Stimulated activated memory B cell treated with anti-CD40 and anti-IgM and Interleukin-4, amounts not matched to agents 10 μg/mL and 1 μg/mL and 100 μg/mL, for 72 hours (primary cell): ENCODE measurements around the gene WDR86.

ENCODE experiments used
- ATAC-seq: fragments of 150-1000 bp; cut with Tn5 transposase; 2 replicates; pipeline ENCODE4 v1.10.0; 2021
- H3K27ac Mint-ChIP-seq: one replicate; pipeline ENCODE4 v1.8.0; 2022; ENCODE audit warnings: mild to moderate bottlenecking, mixed read lengths
- H3K27me3 Mint-ChIP-seq: one replicate; pipeline ENCODE4 v1.8.0; 2022; ENCODE audit warnings: mixed read lengths
- H3K36me3 Mint-ChIP-seq: one replicate; pipeline ENCODE4 v1.8.0; 2022; ENCODE audit warnings: mixed read lengths
- H3K4me1 Mint-ChIP-seq: one replicate; pipeline ENCODE4 v1.8.0; 2022; ENCODE audit warnings: mixed read lengths
- H3K4me3 Mint-ChIP-seq: one replicate; pipeline ENCODE4 v1.8.0; 2022; ENCODE audit warnings: mild to moderate bottlenecking, moderate library complexity, mixed read lengths
- H3K9me3 Mint-ChIP-seq: one replicate; pipeline ENCODE4 v1.8.0; 2022; ENCODE audit warnings: mixed read lengths

The WDR86 gene

GRCh38 chr7:151395036-151395367, 14.8 kb downstream of the WDR86 start:
- Mint-ChIP-seq H3K27me3 (peaks cover 43% of the 10 kb centered on the region), H3K9me3 (peaks cover 7% of the 10 kb centered on the region), H3K27ac (no peak overlapping the region), H3K4me1 (peaks cover 6% of the 10 kb centered on the region), H3K36me3 (no peaks in the 10 kb centered on the region), H3K4me3 (no peak overlapping the region)
- ATAC-seq = no peak

- Mint-ChIP-seq H3K27me3 (peaks cover 49% of the 10 kb centered on the region), H3K9me3 (peaks cover 7% of the 10 kb centered on the region), H3K4me3 (no peak overlapping the region), H3K4me1 (peaks cover 6% of the 10 kb centered on the region), H3K27ac (no peak overlapping the region), H3K36me3 (no peaks in the 10 kb centered on the region)
- no peak for ATAC-seq
These were observed 15.5 kb downstream of the WDR86 start for GRCh38 chr7:151394076-151395035.

GRCh38 chr7:151393031-151393977, 16.5 kb downstream of the WDR86 start:
- Mint-ChIP-seq H3K4me3 (no peak overlapping the region), H3K27ac (no peak overlapping the region), H3K9me3 (peaks cover 7% of the 10 kb centered on the region), H3K27me3 (peaks cover 60% of the 10 kb centered on the region), H3K4me1 (peaks cover 6% of the 10 kb centered on the region), H3K36me3 (no peaks in the 10 kb centered on the region)
- ATAC-seq = no peak

GRCh38 chr7:151392426-151392825, 17.4 kb downstream of the WDR86 start:
- no peak overlapping the region for H3K4me3 Mint-ChIP-seq
- H3K4me1 Mint-ChIP-seq = peaks cover 6% of the 10 kb centered on the region
- peaks cover 60% of the 10 kb centered on the region for H3K27me3 Mint-ChIP-seq
- H3K36me3 Mint-ChIP-seq = no peaks in the 10 kb centered on the region
- no peak overlapping the region for H3K27ac Mint-ChIP-seq
- H3K9me3 Mint-ChIP-seq = peaks cover 2% of the 10 kb centered on the region
- no peak for ATAC-seq

- Mint-ChIP-seq H3K27ac (no peak overlapping the region), H3K36me3 (no peaks in the 10 kb centered on the region), H3K4me3 (no peak overlapping the region), H3K27me3 (peaks cover 62% of the 10 kb centered on the region), H3K4me1 (peaks cover 6% of the 10 kb centered on the region), H3K9me3 (no peaks in the 10 kb centered on the region)
- no peak for ATAC-seq
These were observed 17.8 kb downstream of the WDR86 start for GRCh38 chr7:151392002-151392401.

GRCh38 chr7:151391358-151391730, 18.5 kb downstream of the WDR86 start:
- Mint-ChIP-seq H3K4me1 (peaks cover 6% of the 10 kb centered on the region), H3K27me3 (peaks cover 68% of the 10 kb centered on the region), H3K9me3 (no peaks in the 10 kb centered on the region), H3K4me3 (no peak overlapping the region), H3K36me3 (no peaks in the 10 kb centered on the region), H3K27ac (no peak overlapping the region)
- ATAC-seq = no peak

- Mint-ChIP-seq H3K9me3 (no peaks in the 10 kb centered on the region), H3K27me3 (peaks cover 74% of the 10 kb centered on the region), H3K36me3 (no peaks in the 10 kb centered on the region), H3K4me1 (peaks cover 6% of the 10 kb centered on the region), H3K27ac (no peak overlapping the region), H3K4me3 (no peak overlapping the region)
- ATAC-seq = no peak
These were observed 19.1 kb downstream of the WDR86 start for GRCh38 chr7:151390598-151391357.

- H3K36me3 Mint-ChIP-seq = no peaks in the 10 kb centered on the region
- H3K4me3 Mint-ChIP-seq = no peak overlapping the region
- peaks cover 79% of the 10 kb centered on the region for H3K27me3 Mint-ChIP-seq
These were observed 19.9 kb downstream of the WDR86 start for GRCh38 chr7:151389768-151390597.

GRCh38 chr7:151389096-151389767, 20.6 kb downstream of the WDR86 start:
- peaks cover 78% of the 10 kb centered on the region for H3K27me3 Mint-ChIP-seq
- no peak for ATAC-seq
- no peak overlapping the region for H3K27ac Mint-ChIP-seq
- peaks cover 6% of the 10 kb centered on the region for H3K4me1 Mint-ChIP-seq
- H3K36me3 Mint-ChIP-seq = no peaks in the 10 kb centered on the region
- H3K9me3 Mint-ChIP-seq = no peaks in the 10 kb centered on the region
- H3K4me3 Mint-ChIP-seq = no peak overlapping the region

More at GRCh38 chr7:151389768-151390597, 19.9 kb downstream of the WDR86 start:
- no peak for ATAC-seq
- Mint-ChIP-seq H3K27ac (no peak overlapping the region), H3K9me3 (no peaks in the 10 kb centered on the region), H3K4me1 (peaks cover 6% of the 10 kb centered on the region)

- Mint-ChIP-seq H3K9me3 (no peaks in the 10 kb centered on the region), H3K4me1 (peaks cover 6% of the 10 kb centered on the region), H3K27me3 (peaks cover 70% of the 10 kb centered on the region), H3K27ac (no peak overlapping the region), H3K4me3 (no peak overlapping the region), H3K36me3 (no peaks in the 10 kb centered on the region)
- ATAC-seq = no peak
These were observed 21.4 kb downstream of the WDR86 start for GRCh38 chr7:151388430-151388829.

- no peaks in the 10 kb centered on the region for H3K9me3 Mint-ChIP-seq
- H3K27me3 Mint-ChIP-seq = peaks cover 66% of the 10 kb centered on the region
- no peaks in the 10 kb centered on the region for H3K36me3 Mint-ChIP-seq
- H3K27ac Mint-ChIP-seq = no peak overlapping the region
- H3K4me3 Mint-ChIP-seq = no peak overlapping the region
- no peak for ATAC-seq
- peaks cover 6% of the 10 kb centered on the region for H3K4me1 Mint-ChIP-seq
These were observed 21.9 kb downstream of the WDR86 start for GRCh38 chr7:151388007-151388297.

- Mint-ChIP-seq H3K4me3 (no peak overlapping the region), H3K4me1 (peaks cover 9% of the 10 kb centered on the region), H3K9me3 (no peaks in the 10 kb centered on the region), H3K36me3 (no peaks in the 10 kb centered on the region), H3K27ac (no peak overlapping the region), H3K27me3 (peaks cover 64% of the 10 kb centered on the region)
- no peak for ATAC-seq
These were observed 22.5 kb downstream of the WDR86 start for GRCh38 chr7:151387161-151388006.
